Suppressor macrophage treated with lipopolysaccharide for 4 hours (primary cell): ENCODE results near the gene NLGN1.

ENCODE experiments used
- DNase-seq: peaks from one replicate; pipeline ENCODE4 v3.0.0-alpha.2; 2020

The NLGN1 gene

GRCh38 chr3:173734473-173734872, 336.9 kb downstream of the NLGN1 start:
- no peak for DNase-seq

- DNase-seq, result no peak
Observed at GRCh38 chr3:173734895-173735294, 337.4 kb downstream of the NLGN1 start.

- no peak for DNase-seq
Observed at GRCh38 chr3:173735841-173736240, 338.3 kb downstream of the NLGN1 start.

- DNase-seq, result no peak
Observed at GRCh38 chr3:173737167-173737808, 339.7 kb downstream of the NLGN1 start.

- no peak for DNase-seq
Observed at GRCh38 chr3:173739726-173740125, 342.2 kb downstream of the NLGN1 start.

- no peak for DNase-seq
Observed at GRCh38 chr3:173742491-173742890, 344.9 kb downstream of the NLGN1 start.

GRCh38 chr3:173743111-173743510, 345.6 kb downstream of the NLGN1 start:
- DNase-seq, result no peak

GRCh38 chr3:173743516-173743915, 346.0 kb downstream of the NLGN1 start:
- DNase-seq, result no peak

- no peak for DNase-seq
Observed at GRCh38 chr3:173744479-173744878, 346.9 kb downstream of the NLGN1 start.

GRCh38 chr3:173744895-173745294, 347.4 kb downstream of the NLGN1 start:
- DNase-seq, result no peak

GRCh38 chr3:173745952-173746682, 348.6 kb downstream of the NLGN1 start:
- DNase-seq, result no peak

- no peak for DNase-seq
Observed at GRCh38 chr3:173747427-173747826, 349.9 kb downstream of the NLGN1 start.

- no peak for DNase-seq
Observed at GRCh38 chr3:173748105-173748504, 350.6 kb downstream of the NLGN1 start.

GRCh38 chr3:173750095-173750494, 352.6 kb downstream of the NLGN1 start:
- DNase-seq, result no peak

GRCh38 chr3:173750591-173750990, 353.0 kb downstream of the NLGN1 start:
- no peak for DNase-seq

- DNase-seq, result no peak
Observed at GRCh38 chr3:173753593-173753992, 356.0 kb downstream of the NLGN1 start.

GRCh38 chr3:173755161-173755560, 357.6 kb downstream of the NLGN1 start:
- no peak for DNase-seq

GRCh38 chr3:173761161-173761560, 363.6 kb downstream of the NLGN1 start:
- DNase-seq, result no peak

GRCh38 chr3:173762501-173762900, 365.0 kb downstream of the NLGN1 start:
- DNase-seq, result no peak

GRCh38 chr3:173770011-173770410, 372.5 kb downstream of the NLGN1 start:
- no peak for DNase-seq

- peak; percentile 5 for DNase-seq
Observed at GRCh38 chr3:173770796-173771573, 373.4 kb downstream of the NLGN1 start.

- no peak for DNase-seq
Observed at GRCh38 chr3:173773800-173774199, 376.3 kb downstream of the NLGN1 start.

GRCh38 chr3:173774294-173774693, 376.8 kb downstream of the NLGN1 start:
- DNase-seq, result no peak

GRCh38 chr3:173778251-173778650, 380.7 kb downstream of the NLGN1 start:
- DNase-seq, result no peak
